Nephron progenitor cell (in vitro differentiated cells): Measurements from ENCODE around the gene AGK.

Experiments
- DNase-seq: peaks from one replicate; pipeline ENCODE4 v3.0.0; 2021
- H3K27ac Mint-ChIP-seq: 2 replicates; pipeline ENCODE4 v1.8.0; 2021; ENCODE audit warnings: mild to moderate bottlenecking, moderate library complexity, mixed read lengths
- H3K27me3 Mint-ChIP-seq: 2 replicates; pipeline ENCODE4 v1.8.0; 2021; ENCODE audit warnings: mild to moderate bottlenecking, low read depth, mixed read lengths; ENCODE audit not compliant: poor library complexity
- H3K36me3 Mint-ChIP-seq: 2 replicates; pipeline ENCODE4 v1.8.0; 2021; ENCODE audit warnings: low read depth, mixed read lengths
- H3K4me1 Mint-ChIP-seq: 2 replicates; pipeline ENCODE4 v1.8.0; 2021; ENCODE audit warnings: mixed read lengths
- H3K4me3 Mint-ChIP-seq: 2 replicates; pipeline ENCODE4 v1.8.0; 2021; ENCODE audit warnings: mild to moderate bottlenecking, moderate library complexity, mixed read lengths
- H3K9me3 Mint-ChIP-seq: 2 replicates; pipeline ENCODE4 v1.8.0; 2021; ENCODE audit warnings: mild to moderate bottlenecking, moderate library complexity, mixed read lengths
- TF ChIP-seq, protein P1 (sequence below): fragments of 200-600 bp; sonication (generic); IDR thresholded peaks from 2 replicates; pipeline ENCODE4 v1.5.0; 2021; ENCODE audit warnings: antibody characterized with exemption

Gene AGK

GRCh38 chr7:141597966-141598365 lies 46.8 kb downstream of the AGK start:
- Mint-ChIP-seq H3K4me1 (no peaks in the 10 kb centered on the region), H3K36me3 (peaks cover 36% of the 10 kb centered on the region), H3K4me3 (no peak overlapping the region), H3K27me3 (no peaks in the 10 kb centered on the region), H3K9me3 (no peaks in the 10 kb centered on the region), H3K27ac (peak overlapping the region; percentile 19)
- DNase-seq, result no peak
- TF ChIP-seq, protein P1, sequence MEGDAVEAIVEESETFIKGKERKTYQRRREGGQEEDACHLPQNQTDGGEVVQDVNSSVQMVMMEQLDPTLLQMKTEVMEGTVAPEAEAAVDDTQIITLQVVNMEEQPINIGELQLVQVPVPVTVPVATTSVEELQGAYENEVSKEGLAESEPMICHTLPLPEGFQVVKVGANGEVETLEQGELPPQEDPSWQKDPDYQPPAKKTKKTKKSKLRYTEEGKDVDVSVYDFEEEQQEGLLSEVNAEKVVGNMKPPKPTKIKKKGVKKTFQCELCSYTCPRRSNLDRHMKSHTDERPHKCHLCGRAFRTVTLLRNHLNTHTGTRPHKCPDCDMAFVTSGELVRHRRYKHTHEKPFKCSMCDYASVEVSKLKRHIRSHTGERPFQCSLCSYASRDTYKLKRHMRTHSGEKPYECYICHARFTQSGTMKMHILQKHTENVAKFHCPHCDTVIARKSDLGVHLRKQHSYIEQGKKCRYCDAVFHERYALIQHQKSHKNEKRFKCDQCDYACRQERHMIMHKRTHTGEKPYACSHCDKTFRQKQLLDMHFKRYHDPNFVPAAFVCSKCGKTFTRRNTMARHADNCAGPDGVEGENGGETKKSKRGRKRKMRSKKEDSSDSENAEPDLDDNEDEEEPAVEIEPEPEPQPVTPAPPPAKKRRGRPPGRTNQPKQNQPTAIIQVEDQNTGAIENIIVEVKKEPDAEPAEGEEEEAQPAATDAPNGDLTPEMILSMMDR, result no peak

DNA sequence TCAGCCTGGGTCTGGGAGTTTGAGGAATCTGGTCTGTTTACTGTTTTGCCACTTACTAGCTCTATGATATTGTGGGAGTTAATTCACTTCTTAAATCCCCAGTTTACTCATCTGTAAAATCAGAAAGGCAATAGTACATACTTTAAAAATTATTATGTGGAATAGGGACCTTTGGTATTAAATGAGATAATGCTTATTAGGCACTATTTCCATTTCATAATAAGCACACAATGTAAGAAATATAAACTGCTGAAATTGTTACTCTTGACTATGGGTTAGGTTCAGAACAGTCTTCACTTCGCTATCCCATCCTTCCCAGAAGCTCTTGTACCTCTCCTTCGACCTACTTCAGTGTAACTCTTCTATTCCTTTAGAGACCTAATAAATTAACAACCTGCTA lies 47.2 kb downstream of the AGK start:
- DNase-seq, result no peak
- Mint-ChIP-seq H3K27ac (no peak overlapping the region), H3K9me3 (no peaks in the 10 kb centered on the region), H3K4me1 (no peaks in the 10 kb centered on the region), H3K27me3 (no peaks in the 10 kb centered on the region), H3K4me3 (no peak overlapping the region), H3K36me3 (peaks cover 32% of the 10 kb centered on the region)
- TF ChIP-seq, protein P1, result no peak

DNA sequence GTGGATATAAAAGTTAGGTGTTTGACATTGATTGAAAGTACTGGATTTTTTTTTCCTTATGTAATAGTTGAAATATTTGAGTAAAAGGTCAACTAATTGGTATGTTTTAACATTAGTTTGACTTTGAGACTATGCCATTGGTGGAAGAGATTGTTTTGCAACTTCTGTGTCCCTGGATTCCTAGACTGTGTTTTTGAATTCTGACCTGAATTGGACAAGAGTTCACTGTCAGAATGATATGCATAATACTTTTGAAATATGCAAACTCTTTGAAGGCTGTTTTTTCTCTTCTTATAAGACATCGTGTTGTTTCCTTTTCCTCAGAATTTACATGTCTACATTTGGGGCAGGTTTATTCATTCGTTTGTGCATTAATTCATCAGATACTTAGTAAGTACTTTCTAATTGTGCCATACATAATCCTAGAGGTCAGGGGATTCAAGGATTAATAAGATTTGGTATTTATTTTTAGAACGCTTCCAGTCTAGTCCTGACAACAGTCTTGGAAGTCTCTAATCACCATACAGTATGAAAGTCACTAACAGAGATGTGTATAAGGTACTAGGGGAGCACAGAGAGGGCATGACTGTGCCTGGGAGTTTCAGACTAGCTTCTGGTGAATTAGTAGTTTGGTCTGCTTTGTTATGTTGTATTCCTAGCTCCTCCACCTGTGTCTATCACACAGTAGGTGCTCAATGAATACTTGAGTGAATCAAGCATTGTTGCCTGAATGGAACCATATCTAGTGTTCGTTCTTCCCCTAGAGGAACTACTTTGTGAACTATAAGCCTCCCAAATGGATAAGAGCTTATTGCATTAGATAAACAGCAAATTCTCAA lies 49.2 kb downstream of the AGK start:
- TF ChIP-seq, protein P1, result no peak
- no peaks in the 10 kb centered on the region for H3K4me1 Mint-ChIP-seq
- no peak for DNase-seq
- no peaks in the 10 kb centered on the region for H3K27me3 Mint-ChIP-seq
- no peak overlapping the region for H3K27ac Mint-ChIP-seq
- peaks cover 20% of the 10 kb centered on the region for H3K36me3 Mint-ChIP-seq
- no peak overlapping the region for H3K4me3 Mint-ChIP-seq
- H3K9me3 Mint-ChIP-seq, result no peaks in the 10 kb centered on the region

- Mint-ChIP-seq H3K9me3 (no peaks in the 10 kb centered on the region), H3K27ac (no peak overlapping the region), H3K36me3 (peaks cover 47% of the 10 kb centered on the region), H3K4me1 (no peaks in the 10 kb centered on the region), H3K4me3 (no peak overlapping the region), H3K27me3 (no peaks in the 10 kb centered on the region)
- TF ChIP-seq, protein P1, result no peak
- DNase-seq, result no peak
Observed at GRCh38 chr7:141609576-141609975, 58.4 kb downstream of the AGK start.

- H3K27me3 Mint-ChIP-seq, result no peaks in the 10 kb centered on the region
- TF ChIP-seq, protein P1, result no peak
- no peak overlapping the region for H3K4me3 Mint-ChIP-seq
- DNase-seq, result no peak
- H3K4me1 Mint-ChIP-seq, result no peaks in the 10 kb centered on the region
- no peaks in the 10 kb centered on the region for H3K9me3 Mint-ChIP-seq
- no peak overlapping the region for H3K27ac Mint-ChIP-seq
- peaks cover 55% of the 10 kb centered on the region for H3K36me3 Mint-ChIP-seq
Observed at GRCh38 chr7:141610671-141611070, 59.5 kb downstream of the AGK start.

GRCh38 chr7:141612861-141613260 lies 61.7 kb downstream of the AGK start:
- TF ChIP-seq, protein P1, result no peak
- Mint-ChIP-seq H3K9me3 (no peaks in the 10 kb centered on the region), H3K27ac (no peak overlapping the region), H3K36me3 (peaks cover 61% of the 10 kb centered on the region), H3K27me3 (no peaks in the 10 kb centered on the region), H3K4me3 (no peak overlapping the region), H3K4me1 (no peaks in the 10 kb centered on the region)
- DNase-seq, result no peak
